CD4-positive, alpha-beta memory T cell (primary cell): ENCODE results near the gene TFDP2. TPM values are rescaled to one million over a fixed set of nuclear protein-coding genes. Genes with fewer than 3 reads are reported as not detected.

Source experiments
- CTCF ChIA-PET: fragments of 350-600 bp; sonication (Branson Sonifier 250); formaldehyde crosslinking; loops from one replicate; lab custom pipeline; 2021; ENCODE audit warnings: inconsistent platforms; ENCODE audit not compliant: partially characterized antibody; lab: Charles Lee
- POLR2A ChIA-PET: fragments of 350-600 bp; sonication (Branson Sonifier 250); formaldehyde crosslinking; loops from one replicate; lab custom pipeline; 2021; ENCODE audit not compliant: partially characterized antibody; lab: Charles Lee
- DNase-seq, 5 donors: peaks; one replicate each; pipeline versions ENCODE4 v3.0.0 to v3.0.0-alpha.2; 2020 to 2022; ENCODE audit warnings: mixed read lengths in 1 of 5
- H3K27ac ChIP-seq: one replicate; pipeline ENCODE4 v1.7.0; 2013; ENCODE audit warnings: low read depth, low read length
- H3K27me3 ChIP-seq: 2 replicates; pipeline ENCODE4 v1.7.0; 2013; ENCODE audit warnings: mild to moderate bottlenecking, low read length, moderate library complexity; ENCODE audit not compliant: insufficient read depth
- H3K36me3 ChIP-seq: 2 replicates; pipeline ENCODE4 v1.7.0; 2013; ENCODE audit warnings: mild to moderate bottlenecking, low read length, moderate library complexity; ENCODE audit not compliant: insufficient read depth
- H3K4me1 ChIP-seq: 2 replicates; pipeline ENCODE4 v1.7.0; 2013; ENCODE audit warnings: mild to moderate bottlenecking, low read length, moderate library complexity; ENCODE audit not compliant: insufficient read depth
- H3K4me3 ChIP-seq, 2 donors: one replicate each; pipeline ENCODE4 v1.7.0; 2013; ENCODE audit warnings: low read length in 2 of 2, mild to moderate bottlenecking in 1 of 2
- H3K9me3 ChIP-seq, 2 donors: one replicate each; pipeline ENCODE4 v1.7.0; 2013; ENCODE audit warnings: low read length in 2 of 2, control low read depth in 1 of 2; ENCODE audit not compliant: control insufficient read depth in 1 of 2
- H3K27ac Mint-ChIP-seq, 7 donors: one replicate each; pipeline ENCODE4 v1.8.0; 2020 to 2021; ENCODE audit warnings: mixed read lengths in 7 of 7, mild to moderate bottlenecking in 6 of 7, inconsistent platforms in 3 of 7, moderate library complexity in 3 of 7
- H3K27me3 Mint-ChIP-seq, 2 donors: one replicate each; pipeline ENCODE4 v1.8.0; 2020 to 2021; ENCODE audit warnings: mixed read lengths in 2 of 2
- H3K36me3 Mint-ChIP-seq, 2 donors: one replicate each; pipeline ENCODE4 v1.8.0; 2020 to 2021; ENCODE audit warnings: mixed read lengths in 2 of 2, inconsistent platforms in 1 of 2, mild to moderate bottlenecking in 1 of 2
- H3K4me1 Mint-ChIP-seq, 4 donors: one replicate each; pipeline ENCODE4 v1.8.0; 2020 to 2021; ENCODE audit warnings: mixed read lengths in 4 of 4, mild to moderate bottlenecking in 1 of 4
- H3K4me3 Mint-ChIP-seq, 8 donors: one replicate each; pipeline ENCODE4 v1.8.0; 2020 to 2021; ENCODE audit warnings: mixed read lengths in 8 of 8, mild to moderate bottlenecking in 7 of 8, moderate library complexity in 6 of 8, inconsistent platforms in 3 of 8
- H3K9me3 Mint-ChIP-seq, 8 donors: one replicate each; pipeline ENCODE4 v1.8.0; 2020 to 2021; ENCODE audit warnings: mixed read lengths in 8 of 8, mild to moderate bottlenecking in 5 of 8, inconsistent platforms in 3 of 8, moderate library complexity in 1 of 8
- intact Hi-C: fragments of 100-400 bp; cut with micrococcal nuclease; formaldehyde crosslinking; loops from one replicate; pipeline ENCODE4 v1.15.1; 2023
- polyA plus RNA-seq, 2 donors: library from polyadenylated mRNA; unstranded; fragments of 300-500 nt; fragmentation: Illumina TruSeq; gene quantifications; one replicate each; pipeline ENCODE4 v1.2.3, GENCODE V29; 2021
- total RNA-seq, 2 experiments: library from RNA; stranded (reverse); gene quantifications; one replicate each; pipeline ENCODE4 v1.2.3, GENCODE V29; 2021

Gene TFDP2
- total and polyA plus RNA-seq, 4 experiments from 2014 or later, result 13.6 to 31.5 (median 22.2) TPM

- Mint-ChIP-seq H3K4me3 (no peak overlapping the region), H3K36me3 (peaks cover 29 to 35% of the 10 kb centered on the region in 2 donors), H3K27ac (peak overlapping the region in 3 of 7 donors; percentile 60 to 76 (median 69)), H3K4me1 (peaks cover 0 to 3% (median 0%) of the 10 kb centered on the region in 4 donors), H3K27me3 (no peaks in the 10 kb centered on the region), H3K9me3 (no peaks in the 10 kb centered on the region)
- POLR2A ChIA-PET, result no interaction called here
- H3K9me3 ChIP-seq, result no peaks in the 10 kb centered on the region
- no peak for DNase-seq
- H3K36me3 ChIP-seq, result no peaks in the 10 kb centered on the region
- intact Hi-C loops, result no loop called here
- no peak overlapping the region for H3K27ac ChIP-seq
- H3K4me1 ChIP-seq, result no peaks in the 10 kb centered on the region
- no peak overlapping the region for H3K4me3 ChIP-seq
- CTCF ChIA-PET, result interaction anchor here (1.0 to 1.3 kb wide), 2 partner anchors 8 to 323 kb away, joined by 3 read pairs; no protein-coding TSS in a partner anchor
- H3K27me3 ChIP-seq, result no peaks in the 10 kb centered on the region
Measured at GRCh38 chr3:141955175-141955574, 194.2 kb downstream of the TFDP2 start.

GRCh38 chr3:141952611-141953010 lies 196.7 kb downstream of the TFDP2 start:
- peak overlapping the region in 2 of 7 donors; percentile 54 to 59 for H3K27ac Mint-ChIP-seq

GRCh38 chr3:141950572-141951493 lies 198.5 kb downstream of the TFDP2 start:
- H3K27me3 Mint-ChIP-seq, result no peaks in the 10 kb centered on the region
- no peak overlapping the region for H3K27ac ChIP-seq
- no peaks in the 10 kb centered on the region for H3K36me3 ChIP-seq
- no peak for DNase-seq
- H3K36me3 Mint-ChIP-seq, result peaks cover 13 to 18% of the 10 kb centered on the region in 2 donors
- no peaks in the 10 kb centered on the region for H3K9me3 Mint-ChIP-seq
- H3K9me3 ChIP-seq, result no peaks in the 10 kb centered on the region
- ChIA-PET CTCF (no interaction called here), POLR2A (no interaction called here)
- intact Hi-C loops, result no loop called here
- H3K4me1 Mint-ChIP-seq, result peaks cover 0 to 3% (median 0%) of the 10 kb centered on the region in 4 donors
- H3K4me3 ChIP-seq, result no peak overlapping the region
- H3K27ac Mint-ChIP-seq, result peak overlapping the region in 1 of 7 donors; percentile 32
- no peaks in the 10 kb centered on the region for H3K27me3 ChIP-seq
- H3K4me3 Mint-ChIP-seq, result no peak overlapping the region
- no peaks in the 10 kb centered on the region for H3K4me1 ChIP-seq

More at GRCh38 chr3:141952611-141953010, 196.7 kb downstream of the TFDP2 start:
- no peaks in the 10 kb centered on the region for H3K9me3 Mint-ChIP-seq
- Histone ChIP-seq H3K4me3 (no peak overlapping the region), H3K4me1 (no peaks in the 10 kb centered on the region), H3K9me3 (no peaks in the 10 kb centered on the region), H3K27ac (no peak overlapping the region), H3K36me3 (no peaks in the 10 kb centered on the region), H3K27me3 (no peaks in the 10 kb centered on the region)
- intact Hi-C loops, result no loop called here
- H3K27me3 Mint-ChIP-seq, result no peaks in the 10 kb centered on the region
- peaks cover 14 to 21% of the 10 kb centered on the region in 2 donors for H3K36me3 Mint-ChIP-seq
- POLR2A ChIA-PET, result no interaction called here
- no peak overlapping the region for H3K4me3 Mint-ChIP-seq
- peaks cover 0 to 3% (median 0%) of the 10 kb centered on the region in 4 donors for H3K4me1 Mint-ChIP-seq
- CTCF ChIA-PET, result no interaction called here
- no peak for DNase-seq

GRCh38 chr3:141949972-141950371 lies 199.4 kb downstream of the TFDP2 start:
- no peaks in the 10 kb centered on the region for H3K4me1 Mint-ChIP-seq
- H3K27ac ChIP-seq, result no peak overlapping the region
- no peak for DNase-seq
- H3K27me3 Mint-ChIP-seq, result no peaks in the 10 kb centered on the region
- H3K4me1 ChIP-seq, result no peaks in the 10 kb centered on the region
- peak overlapping the region in 1 of 7 donors; percentile 32 for H3K27ac Mint-ChIP-seq
- H3K9me3 Mint-ChIP-seq, result no peaks in the 10 kb centered on the region
- H3K36me3 Mint-ChIP-seq, result peaks cover 13 to 18% of the 10 kb centered on the region in 2 donors
- ChIA-PET CTCF (no interaction called here), POLR2A (no interaction called here)
- H3K9me3 ChIP-seq, result no peaks in the 10 kb centered on the region
- no peak overlapping the region for H3K4me3 Mint-ChIP-seq
- no peaks in the 10 kb centered on the region for H3K27me3 ChIP-seq
- no peak overlapping the region for H3K4me3 ChIP-seq
- H3K36me3 ChIP-seq, result no peaks in the 10 kb centered on the region
- intact Hi-C loops, result no loop called here

GRCh38 chr3:141949399-141949798 lies 199.9 kb downstream of the TFDP2 start:
- H3K4me1 Mint-ChIP-seq, result no peaks in the 10 kb centered on the region
- Histone ChIP-seq H3K27ac (no peak overlapping the region), H3K4me3 (no peak overlapping the region), H3K4me1 (no peaks in the 10 kb centered on the region), H3K27me3 (no peaks in the 10 kb centered on the region), H3K36me3 (no peaks in the 10 kb centered on the region), H3K9me3 (no peaks in the 10 kb centered on the region)
- intact Hi-C loops, result no loop called here
- H3K9me3 Mint-ChIP-seq, result no peaks in the 10 kb centered on the region
- CTCF ChIA-PET, result interaction anchor here (0.6 to 1.6 kb wide), 2 partner anchors 8 to 10 kb away, joined by 4 to 5 read pairs; no protein-coding TSS in a partner anchor
- H3K27ac Mint-ChIP-seq, result no peak overlapping the region
- POLR2A ChIA-PET, result no interaction called here
- H3K27me3 Mint-ChIP-seq, result no peaks in the 10 kb centered on the region
- peaks cover 13 to 18% of the 10 kb centered on the region in 2 donors for H3K36me3 Mint-ChIP-seq
- no peak overlapping the region for H3K4me3 Mint-ChIP-seq
- no peak for DNase-seq

GRCh38 chr3:141945726-141946485 lies 203.4 kb downstream of the TFDP2 start:
- Mint-ChIP-seq H3K4me3 (no peak overlapping the region), H3K36me3 (peaks cover 0 to 5% of the 10 kb centered on the region in 2 donors), H3K9me3 (no peaks in the 10 kb centered on the region), H3K27me3 (no peaks in the 10 kb centered on the region), H3K4me1 (no peaks in the 10 kb centered on the region), H3K27ac (peak overlapping the region in 1 of 7 donors; percentile 25)
- intact Hi-C loops, result no loop called here
- Histone ChIP-seq H3K4me1 (no peaks in the 10 kb centered on the region), H3K27ac (no peak overlapping the region), H3K27me3 (no peaks in the 10 kb centered on the region), H3K4me3 (no peak overlapping the region), H3K9me3 (no peaks in the 10 kb centered on the region), H3K36me3 (no peaks in the 10 kb centered on the region)
- ChIA-PET POLR2A (no interaction called here), CTCF (interaction anchor here (0.6 kb wide), 1 partner anchor 33 kb away, joined by 3 read pairs; no protein-coding TSS in a partner anchor)
- DNase-seq, result no peak

GRCh38 chr3:141942006-141942405 lies 207.3 kb downstream of the TFDP2 start:
- H3K4me1 Mint-ChIP-seq, result no peaks in the 10 kb centered on the region
- Histone ChIP-seq H3K4me1 (no peaks in the 10 kb centered on the region), H3K27ac (no peak overlapping the region), H3K27me3 (no peaks in the 10 kb centered on the region), H3K9me3 (no peaks in the 10 kb centered on the region), H3K36me3 (no peaks in the 10 kb centered on the region), H3K4me3 (no peak overlapping the region)
- DNase-seq, result no peak
- H3K27me3 Mint-ChIP-seq, result no peaks in the 10 kb centered on the region
- H3K27ac Mint-ChIP-seq, result no peak overlapping the region
- CTCF ChIA-PET, result no interaction called here
- POLR2A ChIA-PET, result no interaction called here
- intact Hi-C loops, result no loop called here
- no peaks in the 10 kb centered on the region for H3K9me3 Mint-ChIP-seq
- H3K4me3 Mint-ChIP-seq, result no peak overlapping the region
- H3K36me3 Mint-ChIP-seq, result no peaks in the 10 kb centered on the region
